ENCODE measurements around the gene SLC22A9. TPM values are rescaled to one million over a fixed set of nuclear protein-coding genes. Genes with fewer than 3 reads are reported as not detected.

Gene SLC22A9
- total RNA-seq, 1 donor from 2014 or later: not detected

DNA sequence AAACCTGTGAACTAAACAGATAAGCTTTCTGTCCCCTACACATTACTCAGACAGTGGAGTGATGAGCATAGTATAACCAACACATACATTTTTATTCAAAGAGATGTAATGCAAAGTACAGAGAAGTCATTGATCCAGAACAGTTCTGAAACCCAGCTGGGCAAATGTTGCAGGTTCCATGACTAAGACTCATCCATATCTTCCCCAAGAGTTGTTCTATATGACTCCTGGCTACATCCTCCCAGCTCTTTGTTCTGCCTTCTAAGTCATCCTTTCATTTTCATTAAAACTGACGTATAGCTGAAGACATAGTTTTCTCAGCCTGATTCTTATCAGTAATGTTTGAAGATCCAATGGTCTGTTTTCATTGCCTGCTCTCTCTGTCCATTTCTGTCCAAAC lies 74.1 kb downstream of the SLC22A9 start:
- DNase-seq (ENCODE audit: extremely low read depth, low read depth, low spot score): no peak

DNA sequence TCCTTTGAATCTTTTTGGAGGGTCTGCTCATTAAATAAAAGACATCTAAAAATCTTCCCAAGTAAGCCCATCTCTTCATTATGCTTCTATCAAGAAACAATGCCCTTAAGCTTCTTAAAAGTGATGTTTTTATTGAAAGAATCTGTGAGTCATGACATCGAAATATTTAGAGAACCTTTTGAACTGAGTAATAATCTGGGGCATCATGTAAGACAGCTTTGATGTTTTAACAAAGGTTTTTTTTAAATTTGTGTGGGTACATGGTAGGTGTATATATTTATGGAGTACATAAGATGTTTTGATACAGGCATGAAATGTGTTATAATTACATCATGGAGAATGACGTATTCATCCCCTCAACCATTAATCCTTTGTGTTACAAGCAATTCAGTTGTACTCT lies 74.6 kb downstream of the SLC22A9 start:
- no peak for DNase-seq (ENCODE audit: extremely low read depth, low read depth, low spot score)

GRCh38 chr11:63445118-63445517 lies 75.5 kb downstream of the SLC22A9 start:
- DNase-seq (ENCODE audit: extremely low read depth, low read depth, low spot score): no peak

- DNase-seq (ENCODE audit: extremely low read depth, low read depth, low spot score): no peak
Observed at GRCh38 chr11:63445720-63446119, 76.1 kb downstream of the SLC22A9 start.

GRCh38 chr11:63448646-63449045 lies 79.1 kb downstream of the SLC22A9 start:
- no peak for DNase-seq (ENCODE audit: extremely low read depth, low read depth, low spot score)

DNA sequence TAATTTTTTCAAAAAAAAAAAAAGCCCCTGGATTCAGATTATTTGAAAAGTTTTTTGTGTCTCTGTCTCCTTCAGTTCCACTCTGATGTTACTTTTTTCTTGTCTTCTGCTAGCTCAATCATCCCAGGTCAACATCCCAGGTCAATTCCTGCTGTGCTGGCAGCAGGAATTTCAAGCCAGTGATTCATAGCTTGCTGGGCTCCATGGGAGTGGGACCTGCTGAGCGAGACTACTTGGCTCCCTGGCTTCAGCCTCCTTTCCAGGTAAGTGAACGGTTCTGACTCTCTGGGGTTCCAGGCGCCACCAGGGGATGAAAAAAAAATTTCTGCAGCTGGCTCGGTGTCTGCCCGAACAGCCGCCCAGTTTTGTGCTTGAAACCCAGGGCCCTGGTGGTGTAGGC lies 90.0 kb downstream of the SLC22A9 start:
- no peak for DNase-seq (ENCODE audit: extremely low read depth, low read depth, low spot score)

Other genes with a start within 250 kb of the SLC22A9 start
- gene SLC22A24, start 225.6 kb upstream of the SLC22A9 start, total RNA-seq: not detected in 2 replicates
- gene SLC22A25, start 126.2 kb upstream of the SLC22A9 start, total RNA-seq: not detected in 2 replicates
- gene PLAAT5, start 121.4 kb downstream of the SLC22A9 start, total RNA-seq: not detected in 2 replicates
- gene LGALS12, start 136.3 kb downstream of the SLC22A9 start, total RNA-seq: not detected in 2 replicates
- 8.8 and 31.9 TPM in 2 replicates for gene PLAAT4, start 167.0 kb downstream of the SLC22A9 start, total RNA-seq
- gene PLAAT2, start 193.6 kb downstream of the SLC22A9 start, total RNA-seq: not detected in 2 replicates
- 21.7 and 44.8 TPM in 2 replicates for gene PLAAT3, start 244.6 kb downstream of the SLC22A9 start, total RNA-seq